HEK293 (cell line): ENCODE data around the gene RBM34.

ENCODE experiments used
- CTCF ChIA-PET: fragments of 350-600 bp; formaldehyde crosslinking; extraction: SDS; loops from one replicate; lab custom pipeline; 2021; ENCODE audit warnings: antibody characterized with exemption; lab: Yijun Ruan, JAX
- POLR2A ChIA-PET: fragments of 300-600 bp; formaldehyde crosslinking; extraction: SDS; loops from one replicate; lab custom pipeline; 2020; ENCODE audit warnings: antibody characterized with exemption, inconsistent platforms; lab: Yijun Ruan, JAX
- H3K27ac ChIP-seq: fragments of 200-500 bp; sonication (Bioruptor generic); 2 replicates; pipeline ENCODE4 v1.5.1; 2014; ENCODE audit warnings: low read depth, low read length, control low read depth, inconsistent platforms; ENCODE audit errors: extremely low read depth
- H3K36me3 ChIP-seq, 2 experiments: fragments of 200-500 bp in 1 of 2; sonication (Bioruptor generic) in 1 of 2; 1 replicate in 1 of 2; 2 replicates in 1 of 2; pipeline ENCODE4 v1.5.1; 2014 to 2017; ENCODE audit warnings: inconsistent platforms in 2 of 2, low read length in 2 of 2; ENCODE audit not compliant: control insufficient read depth in 2 of 2, insufficient read depth in 1 of 2
- H3K4me1 ChIP-seq: fragments of 200-500 bp; sonication (Bioruptor generic); 2 replicates; pipeline ENCODE4 v1.5.1; 2014; ENCODE audit warnings: mild to moderate bottlenecking, low read length, inconsistent platforms; ENCODE audit not compliant: control insufficient read depth, insufficient read depth
- H3K4me3 ChIP-seq: 2 replicates; pipeline ENCODE4 v1.5.1; 2011; ENCODE audit warnings: low read depth, mild to moderate bottlenecking, control low read depth, low read length, moderate library complexity
- H3K9me3 ChIP-seq: fragments of 200-500 bp; sonication (Bioruptor generic); 2 replicates; pipeline ENCODE4 v1.5.1; 2014; ENCODE audit warnings: low read depth, low read length, inconsistent platforms; ENCODE audit not compliant: control insufficient read depth, insufficient read depth
- KLF10 ChIP-seq: fragments of 450-650 bp; IDR thresholded peaks from 2 replicates; pipeline ENCODE4 v1.5.1; 2018; ENCODE audit warnings: missing biosample characterization, mild to moderate bottlenecking, missing genetic modification characterization
- KLF8 ChIP-seq: fragments of 450-650 bp; formaldehyde crosslinking; IDR thresholded peaks from 2 replicates; pipeline ENCODE4 v1.5.1; 2016; ENCODE audit warnings: missing biosample characterization, missing genetic modification characterization
- MEIS1 ChIP-seq: sonication (generic); formaldehyde crosslinking; IDR thresholded peaks from 2 replicates; pipeline ENCODE4 v1.8.1; 2022; ENCODE audit warnings: missing genetic modification reagents, mild to moderate bottlenecking, borderline replicate concordance
- PRDM1 ChIP-seq: fragments of 450-650 bp; formaldehyde crosslinking; IDR thresholded peaks from 2 replicates; pipeline ENCODE4; 2016; ENCODE audit warnings: missing biosample characterization, missing genetic modification characterization
- SCRT2 ChIP-seq: fragments of 450-650 bp; formaldehyde crosslinking; IDR thresholded peaks from 2 replicates; pipeline ENCODE4 v1.5.1; 2016; ENCODE audit warnings: missing biosample characterization, missing genetic modification characterization
- ZBTB7A ChIP-seq: fragments of 450-650 bp; formaldehyde crosslinking; IDR thresholded peaks from 2 replicates; pipeline ENCODE4 v1.5.1; 2016; ENCODE audit warnings: low read depth, missing biosample characterization, missing genetic modification characterization
- ZBTB8A ChIP-seq: fragments of 450-650 bp; formaldehyde crosslinking; IDR thresholded peaks from 2 replicates; pipeline ENCODE4 v1.5.1; 2016; ENCODE audit warnings: missing biosample characterization, missing genetic modification characterization
- ZFHX2 ChIP-seq: fragments of 450-650 bp; formaldehyde crosslinking; conservative IDR thresholded peaks from 2 replicates; pipeline ENCODE4 v1.5.1; 2016; ENCODE audit warnings: missing biosample characterization, missing genetic modification characterization
- ZNF121 ChIP-seq: fragments of 450-650 bp; formaldehyde crosslinking; IDR thresholded peaks from 2 replicates; pipeline ENCODE4 v1.5.1; 2016; ENCODE audit warnings: missing biosample characterization, missing genetic modification characterization
- ZNF146 ChIP-seq: fragments of 450-650 bp; formaldehyde crosslinking; IDR thresholded peaks from 2 replicates; pipeline ENCODE4 v1.5.1; 2016; ENCODE audit warnings: missing biosample characterization, missing genetic modification characterization
- ZNF169 ChIP-seq: fragments of 450-650 bp; formaldehyde crosslinking; IDR thresholded peaks from 2 replicates; pipeline ENCODE4 v1.5.1; 2016; ENCODE audit warnings: missing biosample characterization, missing genetic modification characterization
- ZNF174 ChIP-seq: fragments of 450-650 bp; formaldehyde crosslinking; IDR thresholded peaks from 2 replicates; pipeline ENCODE4 v1.5.0; 2017; ENCODE audit warnings: missing biosample characterization, mild to moderate bottlenecking, missing genetic modification characterization
- ZNF302 ChIP-seq: fragments of 450-650 bp; formaldehyde crosslinking; IDR thresholded peaks from 2 replicates; pipeline ENCODE4 v1.5.1; 2016; ENCODE audit warnings: missing biosample characterization, missing genetic modification characterization, low read depth
- ZNF510 ChIP-seq: fragments of 450-650 bp; formaldehyde crosslinking; IDR thresholded peaks from 2 replicates; pipeline ENCODE4 v1.5.1; 2018; ENCODE audit warnings: mild to moderate bottlenecking, missing genetic modification characterization, missing biosample characterization; ENCODE audit not compliant: insufficient replicate concordance
- ZNF549 ChIP-seq: fragments of 450-650 bp; IDR thresholded peaks from 2 replicates; pipeline ENCODE4 v1.5.1; 2018; ENCODE audit warnings: missing biosample characterization, missing genetic modification characterization, mild to moderate bottlenecking, inconsistent platforms, moderate library complexity
- ZNF560 ChIP-seq: fragments of 450-650 bp; formaldehyde crosslinking; IDR thresholded peaks from 2 replicates; pipeline ENCODE4 v1.5.1; 2017; ENCODE audit warnings: missing biosample characterization, missing genetic modification characterization, borderline replicate concordance
- ZNF623 ChIP-seq: fragments of 450-650 bp; formaldehyde crosslinking; IDR thresholded peaks from 2 replicates; pipeline ENCODE4 v1.5.1; 2016; ENCODE audit warnings: missing biosample characterization, missing genetic modification characterization
- ZNF624 ChIP-seq: fragments of 450-650 bp; formaldehyde crosslinking; IDR thresholded peaks from 2 replicates; pipeline ENCODE4 v1.5.1; 2017; ENCODE audit warnings: missing biosample characterization, missing genetic modification characterization
- ZNF76 ChIP-seq: fragments of 450-650 bp; formaldehyde crosslinking; IDR thresholded peaks from 2 replicates; pipeline ENCODE4; 2016; ENCODE audit warnings: low read depth, missing biosample characterization, missing genetic modification characterization, borderline replicate concordance
- ZNF791 ChIP-seq: fragments of 450-650 bp; formaldehyde crosslinking; IDR thresholded peaks from 2 replicates; pipeline ENCODE4 v1.5.1; 2016; ENCODE audit warnings: missing biosample characterization, missing genetic modification characterization
- ZNF830 ChIP-seq: fragments of 450-650 bp; IDR thresholded peaks from 2 replicates; pipeline ENCODE4 v1.5.0; 2018; ENCODE audit warnings: missing biosample characterization, missing genetic modification characterization, low read depth, mild to moderate bottlenecking, moderate library complexity
- ZSCAN16 ChIP-seq: fragments of 450-650 bp; formaldehyde crosslinking; IDR thresholded peaks from 2 replicates; pipeline ENCODE4 v1.5.1; 2016; ENCODE audit warnings: missing biosample characterization, missing genetic modification characterization
- ZSCAN23 ChIP-seq: fragments of 450-650 bp; formaldehyde crosslinking; IDR thresholded peaks from 2 replicates; pipeline ENCODE4 v1.5.1; 2016; ENCODE audit warnings: missing biosample characterization, missing genetic modification characterization
- ZXDB ChIP-seq: fragments of 450-650 bp; formaldehyde crosslinking; IDR thresholded peaks from 2 replicates; pipeline ENCODE4 v1.5.1; 2016; ENCODE audit warnings: missing biosample characterization, missing genetic modification characterization
- TF ChIP-seq, protein P1 (sequence below): fragments of 450-650 bp; formaldehyde crosslinking; IDR thresholded peaks from 2 replicates; pipeline ENCODE4 v1.5.1; 2016; ENCODE audit warnings: missing biosample characterization, missing genetic modification characterization
- TF ChIP-seq, protein P2 (sequence below): fragments of 450-650 bp; formaldehyde crosslinking; IDR thresholded peaks from 2 replicates; pipeline ENCODE4 v1.5.1; 2017; ENCODE audit warnings: missing biosample characterization, missing genetic modification characterization
- TF ChIP-seq, protein P3 (sequence below): fragments of 450-650 bp; formaldehyde crosslinking; IDR thresholded peaks from 2 replicates; pipeline ENCODE4 v1.5.1; 2016; ENCODE audit warnings: missing biosample characterization, missing genetic modification characterization
- TF ChIP-seq, protein P4 (sequence below): fragments of 450-650 bp; IDR thresholded peaks from 2 replicates; pipeline ENCODE4 v1.5.1; 2018; ENCODE audit warnings: missing biosample characterization, mild to moderate bottlenecking, missing genetic modification characterization
- TF ChIP-seq, protein P5 (sequence below): fragments of 450-650 bp; formaldehyde crosslinking; IDR thresholded peaks from 2 replicates; pipeline ENCODE4 v1.5.0; 2017; ENCODE audit warnings: missing biosample characterization, missing genetic modification characterization, borderline replicate concordance

RBM34 gene

DNA sequence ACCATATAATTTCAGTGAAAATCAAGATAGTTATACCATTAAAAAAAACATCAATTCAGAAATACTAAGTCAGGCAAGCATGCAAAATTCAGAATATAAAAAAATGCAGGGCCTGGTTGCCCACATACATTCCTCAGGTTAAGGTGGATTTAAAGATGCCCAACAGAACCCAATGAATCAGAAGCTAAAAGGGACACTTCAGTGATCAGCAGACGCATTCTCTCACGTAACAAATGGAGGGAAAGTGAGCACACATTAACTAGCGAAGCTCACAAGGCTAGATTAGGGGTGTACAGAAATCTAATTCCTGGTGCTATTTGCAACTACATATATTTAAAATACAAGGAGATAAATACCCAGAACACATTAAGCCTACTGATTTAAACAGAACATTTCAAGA, 49.9 kb downstream of the RBM34 start:
- no peaks in the 10 kb centered on the region for H3K4me1 ChIP-seq
- peaks cover 73 to 88% of the 10 kb centered on the region in 2 experiments for H3K36me3 ChIP-seq
- ChIA-PET POLR2A (no interaction called here), CTCF (no interaction called here)
- H3K9me3 ChIP-seq = no peaks in the 10 kb centered on the region
- no peak overlapping the region for H3K4me3 ChIP-seq
- no peak overlapping the region for H3K27ac ChIP-seq
- TF ChIP-seq ZNF549 (tag by site-specific recombination) = no peak
- TF ChIP-seq, protein P1, sequence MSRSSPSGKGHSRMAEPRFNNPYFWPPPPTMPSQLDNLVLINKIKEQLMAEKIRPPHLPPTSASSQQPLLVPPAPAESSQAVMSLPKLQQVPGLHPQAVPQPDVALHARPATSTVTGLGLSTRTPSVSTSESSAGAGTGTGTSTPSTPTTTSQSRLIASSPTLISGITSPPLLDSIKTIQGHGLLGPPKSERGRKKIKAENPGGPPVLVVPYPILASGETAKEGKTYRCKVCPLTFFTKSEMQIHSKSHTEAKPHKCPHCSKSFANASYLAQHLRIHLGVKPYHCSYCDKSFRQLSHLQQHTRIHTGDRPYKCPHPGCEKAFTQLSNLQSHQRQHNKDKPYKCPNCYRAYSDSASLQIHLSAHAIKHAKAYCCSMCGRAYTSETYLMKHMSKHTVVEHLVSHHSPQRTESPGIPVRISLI (tag by site-specific recombination) = no peak
- TF ChIP-seq ZBTB7A = no peak
- TF ChIP-seq ZXDB (tag by site-specific recombination) = no peak
- TF ChIP-seq ZSCAN23 (tag by site-specific recombination) = no peak
- TF ChIP-seq, protein P2, sequence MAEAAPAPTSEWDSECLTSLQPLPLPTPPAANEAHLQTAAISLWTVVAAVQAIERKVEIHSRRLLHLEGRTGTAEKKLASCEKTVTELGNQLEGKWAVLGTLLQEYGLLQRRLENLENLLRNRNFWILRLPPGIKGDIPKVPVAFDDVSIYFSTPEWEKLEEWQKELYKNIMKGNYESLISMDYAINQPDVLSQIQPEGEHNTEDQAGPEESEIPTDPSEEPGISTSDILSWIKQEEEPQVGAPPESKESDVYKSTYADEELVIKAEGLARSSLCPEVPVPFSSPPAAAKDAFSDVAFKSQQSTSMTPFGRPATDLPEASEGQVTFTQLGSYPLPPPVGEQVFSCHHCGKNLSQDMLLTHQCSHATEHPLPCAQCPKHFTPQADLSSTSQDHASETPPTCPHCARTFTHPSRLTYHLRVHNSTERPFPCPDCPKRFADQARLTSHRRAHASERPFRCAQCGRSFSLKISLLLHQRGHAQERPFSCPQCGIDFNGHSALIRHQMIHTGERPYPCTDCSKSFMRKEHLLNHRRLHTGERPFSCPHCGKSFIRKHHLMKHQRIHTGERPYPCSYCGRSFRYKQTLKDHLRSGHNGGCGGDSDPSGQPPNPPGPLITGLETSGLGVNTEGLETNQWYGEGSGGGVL (tag by site-specific recombination) = no peak
- no peak for TF ChIP-seq ZFHX2 (tag by site-specific recombination)
- no peak for TF ChIP-seq ZNF624 (tag by site-specific recombination)
- no peak for TF ChIP-seq ZNF169
- TF ChIP-seq ZNF302 = no peak
- TF ChIP-seq ZNF76 = no peak
- TF ChIP-seq SCRT2 (tag by site-specific recombination) = no peak; the same call in 1 of the 2 replicates

DNA sequence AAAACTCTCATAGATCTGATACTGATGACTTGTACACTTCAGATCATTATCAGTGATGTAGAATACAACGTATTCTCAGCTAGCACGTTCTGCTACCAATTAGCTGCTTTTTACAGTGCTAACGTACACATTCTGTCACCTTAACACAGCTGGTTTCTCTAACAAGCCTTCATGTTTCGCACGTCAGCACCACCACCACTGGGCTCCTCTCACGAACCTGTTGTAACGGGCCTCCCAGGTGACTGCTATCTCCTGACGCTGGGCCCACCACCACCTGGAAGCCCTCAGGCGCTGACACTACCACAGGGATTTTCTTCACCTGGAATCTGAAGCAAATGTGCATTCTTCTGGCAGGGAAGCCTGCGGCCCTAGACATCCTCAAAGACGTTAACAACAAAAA, 52.2 kb downstream of the RBM34 start:
- POLR2A ChIA-PET = interaction anchor here (1.4 to 1.5 kb wide), 2 partner anchors 9 to 20 kb away, joined by 9 to 10 read pairs; partner anchors contain the start of gene TOMM20
- Histone ChIP-seq H3K36me3 (peaks cover 51 to 66% of the 10 kb centered on the region in 2 experiments), H3K27ac (no peak overlapping the region), H3K4me3 (no peak overlapping the region), H3K4me1 (no peaks in the 10 kb centered on the region), H3K9me3 (no peaks in the 10 kb centered on the region)
- CTCF ChIA-PET = interaction anchor here (0.7 to 2.2 kb wide), 6 partner anchors 12 to 396 kb away, joined by 3 to 12 read pairs (median 4); partner anchors contain the start of gene B3GALNT2
- no peak for TF ChIP-seq ZNF510
- no peak for TF ChIP-seq PRDM1 (tag by site-specific recombination)
- TF ChIP-seq ZNF830 (tag by site-specific recombination) = no peak
- TF ChIP-seq MEIS1 (CRISPR knock-in tag) = no peak
- TF ChIP-seq, protein P3, sequence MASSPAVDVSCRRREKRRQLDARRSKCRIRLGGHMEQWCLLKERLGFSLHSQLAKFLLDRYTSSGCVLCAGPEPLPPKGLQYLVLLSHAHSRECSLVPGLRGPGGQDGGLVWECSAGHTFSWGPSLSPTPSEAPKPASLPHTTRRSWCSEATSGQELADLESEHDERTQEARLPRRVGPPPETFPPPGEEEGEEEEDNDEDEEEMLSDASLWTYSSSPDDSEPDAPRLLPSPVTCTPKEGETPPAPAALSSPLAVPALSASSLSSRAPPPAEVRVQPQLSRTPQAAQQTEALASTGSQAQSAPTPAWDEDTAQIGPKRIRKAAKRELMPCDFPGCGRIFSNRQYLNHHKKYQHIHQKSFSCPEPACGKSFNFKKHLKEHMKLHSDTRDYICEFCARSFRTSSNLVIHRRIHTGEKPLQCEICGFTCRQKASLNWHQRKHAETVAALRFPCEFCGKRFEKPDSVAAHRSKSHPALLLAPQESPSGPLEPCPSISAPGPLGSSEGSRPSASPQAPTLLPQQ (tag by site-specific recombination) = no peak
- TF ChIP-seq ZNF623 (tag by site-specific recombination) = no peak
- TF ChIP-seq ZNF121 (tag by site-specific recombination) = no peak
- no peak for TF ChIP-seq ZNF560 (tag by site-specific recombination)
- TF ChIP-seq, protein P4, sequence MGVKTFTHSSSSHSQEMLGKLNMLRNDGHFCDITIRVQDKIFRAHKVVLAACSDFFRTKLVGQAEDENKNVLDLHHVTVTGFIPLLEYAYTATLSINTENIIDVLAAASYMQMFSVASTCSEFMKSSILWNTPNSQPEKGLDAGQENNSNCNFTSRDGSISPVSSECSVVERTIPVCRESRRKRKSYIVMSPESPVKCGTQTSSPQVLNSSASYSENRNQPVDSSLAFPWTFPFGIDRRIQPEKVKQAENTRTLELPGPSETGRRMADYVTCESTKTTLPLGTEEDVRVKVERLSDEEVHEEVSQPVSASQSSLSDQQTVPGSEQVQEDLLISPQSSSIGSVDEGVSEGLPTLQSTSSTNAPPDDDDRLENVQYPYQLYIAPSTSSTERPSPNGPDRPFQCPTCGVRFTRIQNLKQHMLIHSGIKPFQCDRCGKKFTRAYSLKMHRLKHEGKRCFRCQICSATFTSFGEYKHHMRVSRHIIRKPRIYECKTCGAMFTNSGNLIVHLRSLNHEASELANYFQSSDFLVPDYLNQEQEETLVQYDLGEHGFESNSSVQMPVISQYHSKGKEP (tag by site-specific recombination) = no peak
- no peak for TF ChIP-seq KLF8 (tag by site-specific recombination)
- TF ChIP-seq ZBTB8A (tag by site-specific recombination) = no peak
- no peak for TF ChIP-seq ZSCAN16 (tag by site-specific recombination)
- TF ChIP-seq ZNF174 (tag by site-specific recombination) = no peak
- TF ChIP-seq ZNF791 (tag by site-specific recombination) = no peak
- no peak for TF ChIP-seq KLF10 (tag by site-specific recombination)
- TF ChIP-seq, protein P5, sequence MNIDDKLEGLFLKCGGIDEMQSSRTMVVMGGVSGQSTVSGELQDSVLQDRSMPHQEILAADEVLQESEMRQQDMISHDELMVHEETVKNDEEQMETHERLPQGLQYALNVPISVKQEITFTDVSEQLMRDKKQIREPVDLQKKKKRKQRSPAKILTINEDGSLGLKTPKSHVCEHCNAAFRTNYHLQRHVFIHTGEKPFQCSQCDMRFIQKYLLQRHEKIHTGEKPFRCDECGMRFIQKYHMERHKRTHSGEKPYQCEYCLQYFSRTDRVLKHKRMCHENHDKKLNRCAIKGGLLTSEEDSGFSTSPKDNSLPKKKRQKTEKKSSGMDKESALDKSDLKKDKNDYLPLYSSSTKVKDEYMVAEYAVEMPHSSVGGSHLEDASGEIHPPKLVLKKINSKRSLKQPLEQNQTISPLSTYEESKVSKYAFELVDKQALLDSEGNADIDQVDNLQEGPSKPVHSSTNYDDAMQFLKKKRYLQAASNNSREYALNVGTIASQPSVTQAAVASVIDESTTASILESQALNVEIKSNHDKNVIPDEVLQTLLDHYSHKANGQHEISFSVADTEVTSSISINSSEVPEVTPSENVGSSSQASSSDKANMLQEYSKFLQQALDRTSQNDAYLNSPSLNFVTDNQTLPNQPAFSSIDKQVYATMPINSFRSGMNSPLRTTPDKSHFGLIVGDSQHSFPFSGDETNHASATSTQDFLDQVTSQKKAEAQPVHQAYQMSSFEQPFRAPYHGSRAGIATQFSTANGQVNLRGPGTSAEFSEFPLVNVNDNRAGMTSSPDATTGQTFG = no peak
- TF ChIP-seq ZNF146 (tag by site-specific recombination) = no peak
